Right atrium auricular region (tissue), 2 donors: ENCODE results near the gene TRMT2B. TPM values are rescaled to one million over a fixed set of nuclear protein-coding genes. Genes with fewer than 3 reads are reported as not detected.

Experiments used
- total RNA-seq, 2 donors: library from RNA; depleted of rRNA; stranded (reverse); fragments of >200 nt; gene quantifications; one replicate each; pipeline ENCODE4 v1.1.0, GENCODE V29; 2016

The TRMT2B gene
- total RNA-seq, 2 donors from 2014 or later, result 14.0 to 19.1 TPM

Other genes with a start within 250 kb of the TRMT2B start
- 1 to 10 TPM; 3.6 to 5.3 TPM for gene CSTF2, start 231.7 kb downstream of the TRMT2B start, total RNA-seq
- gene NOX1, start 177.8 kb downstream of the TRMT2B start, total RNA-seq, result under 1 TPM in 1 of 2 donors, not detected in 1; 0.82 TPM
- gene XKRX, start 123.2 kb downstream of the TRMT2B start, total RNA-seq, result under 1 TPM in 1 of 2 donors, not detected in 1; 0.28 TPM
- not detected for gene ARL13A, start 82.4 kb downstream of the TRMT2B start, total RNA-seq
- gene TMEM35A, start 26.8 kb upstream of the TRMT2B start, total RNA-seq, result under 1 TPM in 1 of 2 donors, not detected in 1; 0.33 TPM
- under 1 TPM; 0.16 to 0.63 TPM for gene CENPI, start 46.1 kb upstream of the TRMT2B start, total RNA-seq
- gene DRP2, start 167.7 kb upstream of the TRMT2B start, total RNA-seq, result under 1 TPM in 1 of 2 donors, not detected in 1; 0.04 TPM
- gene TAF7L, start 239.2 kb upstream of the TRMT2B start, total RNA-seq, result not detected